GM12891 (cell line): Measurements from ENCODE around the gene KIAA0040.
A peak's percentile ranks its signal among the peaks of the same experiment; 100 is the strongest.

Source experiments
- DNase-seq: peaks from one replicate; pipeline ENCODE4 v3.0.0; 2011; ENCODE audit warnings: low spot score; ENCODE audit not compliant: insufficient read length
- FAIRE-seq: peaks from 2 replicates; lab custom pipeline; 2011; peaks lifted over from hg19 to GRCh38; lab: Jason Lieb, UNC
- PAX5 ChIP-seq: IDR thresholded peaks from 2 replicates; pipeline ENCODE4 v1.6.1; 2011; ENCODE audit warnings: low read length, moderate library complexity, mild to moderate bottlenecking; ENCODE audit not compliant: insufficient read depth, severe bottlenecking
- POLR2A ChIP-seq: IDR thresholded peaks from 2 replicates; pipeline ENCODE4 v1.6.1; 2011; ENCODE audit warnings: low read depth, low read length, control low read depth
- POLR2AphosphoS5 ChIP-seq: IDR thresholded peaks from 2 replicates; pipeline ENCODE4 v1.6.1; 2011; ENCODE audit warnings: low read depth, low read length, control low read depth
- POU2F2 ChIP-seq: IDR thresholded peaks from 2 replicates; pipeline ENCODE4 v1.6.1; 2011; ENCODE audit warnings: low read depth, mild to moderate bottlenecking, control low read depth, low read length, moderate library complexity
- SPI1 ChIP-seq: IDR thresholded peaks from 2 replicates; pipeline ENCODE4 v1.6.1; 2011; ENCODE audit warnings: low read depth, low read length, control low read depth
- TAF1 ChIP-seq: IDR thresholded peaks from 2 replicates; pipeline ENCODE4 v1.6.1; 2011; ENCODE audit warnings: low read depth, low read length, control low read depth

The KIAA0040 gene

GRCh38 chr1:175203570-175204068 is 11.0 kb upstream of the KIAA0040 start:
- DNase-seq (no peak), FAIRE-seq (peak; percentile 20)
- TF ChIP-seq PAX5 = no peak
- no peak for TF ChIP-seq POLR2A

- FAIRE-seq = no peak
- TF ChIP-seq SPI1 = no peak
- no peak for TF ChIP-seq PAX5
- no peak for TF ChIP-seq POLR2A
- TF ChIP-seq POU2F2 = no peak
- no peak for TF ChIP-seq TAF1
These were observed 8.3 kb upstream of the KIAA0040 start for GRCh38 chr1:175200678-175201521.

GRCh38 chr1:175198332-175198731 is 5.8 kb upstream of the KIAA0040 start:
- no peak for DNase-seq
- TF ChIP-seq SPI1 (no peak), PAX5 (no peak), TAF1 (no peak), POLR2A (no peak), POLR2AphosphoS5 (no peak), POU2F2 (no peak)
- no peak for FAIRE-seq

More at GRCh38 chr1:175200678-175201521, 8.3 kb upstream of the KIAA0040 start:
- no peak for DNase-seq

- TF ChIP-seq TAF1 (no peak), SPI1 (peak; percentile 26), POLR2A (no peak)
- DNase-seq (no peak), FAIRE-seq (peak; percentile 88)
These were observed 5.0 kb upstream of the KIAA0040 start for GRCh38 chr1:175197531-175197930.

- TF ChIP-seq SPI1 (peak; percentile 69), POU2F2 (no peak)
- DNase-seq (no peak), FAIRE-seq (no peak)
These were observed 3.2 kb upstream of the KIAA0040 start for GRCh38 chr1:175195798-175196197.

- DNase-seq = no peak
- no peak for TF ChIP-seq POLR2A
- no peak for TF ChIP-seq SPI1
- no peak for TF ChIP-seq POLR2AphosphoS5
- TF ChIP-seq POU2F2 = no peak
- TF ChIP-seq TAF1 = no peak
- no peak for TF ChIP-seq PAX5
- peak; percentile 82 for FAIRE-seq
These were observed 2.7 kb upstream of the KIAA0040 start for GRCh38 chr1:175195281-175195680.

GRCh38 chr1:175193527-175193910 is 943 bp upstream of the KIAA0040 start:
- DNase-seq (no peak), FAIRE-seq (no peak)

GRCh38 chr1:175192111-175192629 is 406 bp downstream of the KIAA0040 start:
- DNase-seq (peak; percentile 21), FAIRE-seq (no peak)
- TF ChIP-seq POLR2AphosphoS5 (no peak), SPI1 (no peak), PAX5 (no peak), TAF1 (no peak), POU2F2 (no peak), POLR2A (no peak)

More at GRCh38 chr1:175193527-175193910, 943 bp upstream of the KIAA0040 start:
- TF ChIP-seq POLR2AphosphoS5 = no peak

GRCh38 chr1:175191659-175192058 is 917 bp downstream of the KIAA0040 start:
- TF ChIP-seq PAX5 (no peak), POLR2AphosphoS5 (no peak), TAF1 (no peak), POU2F2 (no peak), SPI1 (no peak), POLR2A (no peak)
- DNase-seq = peak; percentile 17
- peak; percentile 82 for FAIRE-seq

- TF ChIP-seq POLR2A = no peak
- TF ChIP-seq TAF1 = no peak
- peak; percentile 89 for TF ChIP-seq SPI1
- DNase-seq (peak; percentile 37), FAIRE-seq (peak; percentile 96)
These were observed 3.6 kb downstream of the KIAA0040 start for GRCh38 chr1:175188936-175189335.
